ENCODE results near the gene CBLB.

DNA sequence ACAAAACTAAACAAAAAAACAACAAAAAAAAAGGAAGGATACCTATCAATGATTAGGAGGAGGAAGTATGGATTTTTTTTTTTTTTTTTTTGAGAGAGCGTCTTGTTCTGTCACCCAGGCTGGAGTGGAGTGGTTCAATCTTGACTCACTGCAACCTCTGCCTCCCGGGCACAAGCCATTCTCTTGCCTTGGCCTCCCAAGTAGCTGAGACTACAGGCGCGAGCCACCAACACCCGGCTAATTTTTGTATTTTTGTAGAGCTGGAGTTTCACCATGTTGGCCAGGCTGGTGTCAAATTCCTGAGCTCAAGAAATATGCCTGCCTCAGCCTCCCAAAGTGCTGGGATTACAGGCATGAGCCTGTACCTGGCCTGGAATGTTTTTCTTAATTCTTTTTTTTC is 195.8 kb downstream of the CBLB start:
- TF ChIP-seq, protein P1, sequence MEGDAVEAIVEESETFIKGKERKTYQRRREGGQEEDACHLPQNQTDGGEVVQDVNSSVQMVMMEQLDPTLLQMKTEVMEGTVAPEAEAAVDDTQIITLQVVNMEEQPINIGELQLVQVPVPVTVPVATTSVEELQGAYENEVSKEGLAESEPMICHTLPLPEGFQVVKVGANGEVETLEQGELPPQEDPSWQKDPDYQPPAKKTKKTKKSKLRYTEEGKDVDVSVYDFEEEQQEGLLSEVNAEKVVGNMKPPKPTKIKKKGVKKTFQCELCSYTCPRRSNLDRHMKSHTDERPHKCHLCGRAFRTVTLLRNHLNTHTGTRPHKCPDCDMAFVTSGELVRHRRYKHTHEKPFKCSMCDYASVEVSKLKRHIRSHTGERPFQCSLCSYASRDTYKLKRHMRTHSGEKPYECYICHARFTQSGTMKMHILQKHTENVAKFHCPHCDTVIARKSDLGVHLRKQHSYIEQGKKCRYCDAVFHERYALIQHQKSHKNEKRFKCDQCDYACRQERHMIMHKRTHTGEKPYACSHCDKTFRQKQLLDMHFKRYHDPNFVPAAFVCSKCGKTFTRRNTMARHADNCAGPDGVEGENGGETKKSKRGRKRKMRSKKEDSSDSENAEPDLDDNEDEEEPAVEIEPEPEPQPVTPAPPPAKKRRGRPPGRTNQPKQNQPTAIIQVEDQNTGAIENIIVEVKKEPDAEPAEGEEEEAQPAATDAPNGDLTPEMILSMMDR (conservative IDR thresholded peaks at IDR 0.05; ENCODE audit: low read depth, low read length), result no peak
- TF ChIP-seq MXI1 (IDR thresholded peaks at IDR 0.05; ENCODE audit: borderline replicate concordance, low read depth, low read length) (no peak), POLR2A (IDR thresholded peaks at IDR 0.05; ENCODE audit: low read depth, low read length) (no peak), RFX5 (IDR thresholded peaks at IDR 0.05; ENCODE audit: low read depth, low read length) (no peak), RCOR1 (IDR thresholded peaks at IDR 0.05; ENCODE audit: insufficient replicate concordance, low read length) (no peak)
